Gastroesophageal sphincter (tissue), 4 donors: ENCODE measurements around the gene RAB36. TPM values are rescaled to one million over a fixed set of nuclear protein-coding genes. Genes with fewer than 3 reads are reported as not detected.
A peak's percentile ranks its signal among the peaks of the same experiment; 100 is the strongest.

Source experiments
- ATAC-seq: fragments of 150-250 bp; one replicate; pipeline ENCODE4 v1.9.1; 2016; ENCODE audit warnings: mild to moderate bottlenecking, moderate library complexity
- H3K27ac ChIP-seq, 4 donors: fragments of 200-600 bp; sonication (generic) in 3 of 4; 1 replicate in 3 of 4; 2 replicates in 1 of 4; pipeline ENCODE4 v1.5.1; 2016 to 2019
- H3K27me3 ChIP-seq: fragments of 200-600 bp; sonication (generic); one replicate; pipeline ENCODE4 v1.5.1; 2019
- H3K36me3 ChIP-seq, 2 donors: fragments of 200-600 bp; sonication (generic); one replicate each; pipeline ENCODE4 v1.5.1; 2019; ENCODE audit warnings: control low read depth in 1 of 2
- H3K4me1 ChIP-seq, 3 donors: fragments of 200-600 bp; sonication (generic); 1 replicate in 2 of 3; 2 replicates in 1 of 3; pipeline ENCODE4 v1.5.1; 2016 to 2019; ENCODE audit warnings: control low read depth in 2 of 3
- H3K4me3 ChIP-seq, 2 donors: fragments of 200-600 bp; sonication (generic); one replicate each; pipeline ENCODE4 v1.5.1; 2019; ENCODE audit warnings: mild to moderate bottlenecking in 1 of 2, moderate library complexity in 1 of 2
- H3K9me3 ChIP-seq, 3 donors: fragments of 200-600 bp; sonication (generic); one replicate each; pipeline ENCODE4 v1.5.1; 2017 to 2019; ENCODE audit warnings: control low read depth in 2 of 3
- EP300 ChIP-seq: sonication (generic); formaldehyde crosslinking; IDR thresholded peaks from one replicate; pipeline ENCODE4 v1.6.1; 2017; ENCODE audit warnings: antibody characterized with exemption, mild to moderate bottlenecking
- POLR2A ChIP-seq, 2 donors: fragments of 450-650 bp; IDR thresholded peaks; one replicate each; pipeline ENCODE4 v1.6.1; 2017; ENCODE audit warnings: antibody characterized with exemption in 2 of 2, mild to moderate bottlenecking in 2 of 2, moderate library complexity in 1 of 2
- POLR2AphosphoS5 ChIP-seq: sonication (generic); formaldehyde crosslinking; IDR thresholded peaks from one replicate; pipeline ENCODE4 v1.6.1; 2017; ENCODE audit warnings: antibody characterized with exemption
- WGBS, 2 donors: methylation state at CpG; one replicate each; pipeline ENCODE4 v1.1.5; 2018; ENCODE audit warnings: low coverage in 1 of 2; 5-methylcytosine and 5-hydroxymethylcytosine counted together
- total RNA-seq, 4 donors: library from RNA; depleted of rRNA; stranded (reverse); fragments of >200 nt; gene quantifications; one replicate each; pipeline ENCODE4 v1.1.0, GENCODE V29; 2016
- TF ChIP-seq, protein P1 (sequence below), 4 experiments: fragments of 200-600 bp in 2 of 4; fragments of 450-650 bp in 2 of 4; sonication (generic) in 1 of 4; IDR thresholded peaks; one replicate each; pipeline ENCODE4 v1.5.1; 2017 to 2019; ENCODE audit warnings: antibody characterized with exemption in 4 of 4, mild to moderate bottlenecking in 2 of 4, moderate library complexity in 2 of 4

RAB36 gene
- total RNA-seq, 4 donors from 2014 or later = 3.9 to 12.2 (median 6.7) TPM

DNA sequence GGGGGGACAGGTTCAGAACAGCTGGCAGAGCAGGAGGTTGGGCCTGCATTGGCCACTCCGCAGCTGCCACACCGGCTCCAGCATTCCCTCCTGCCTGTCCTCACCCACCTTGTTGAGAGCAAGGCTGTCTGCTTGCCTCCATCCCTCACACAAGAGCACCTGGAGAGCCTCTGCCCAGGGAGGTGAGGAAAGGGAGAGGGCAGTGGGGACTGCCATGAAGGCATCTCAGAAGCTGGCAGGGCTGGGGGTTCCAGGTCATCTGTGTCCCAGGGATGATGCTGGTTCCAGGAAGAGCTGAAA, 30.6 kb upstream of the RAB36 start:
- WGBS, 2 donors = no CpG with 5 or more reads among the region's 2 CpGs
- no peak for ATAC-seq
- H3K4me3 ChIP-seq = no peak overlapping the region
- no peak for TF ChIP-seq EP300
- TF ChIP-seq POLR2A (IDR thresholded peaks at IDR 0.05) = no peak
- TF ChIP-seq, protein P1, sequence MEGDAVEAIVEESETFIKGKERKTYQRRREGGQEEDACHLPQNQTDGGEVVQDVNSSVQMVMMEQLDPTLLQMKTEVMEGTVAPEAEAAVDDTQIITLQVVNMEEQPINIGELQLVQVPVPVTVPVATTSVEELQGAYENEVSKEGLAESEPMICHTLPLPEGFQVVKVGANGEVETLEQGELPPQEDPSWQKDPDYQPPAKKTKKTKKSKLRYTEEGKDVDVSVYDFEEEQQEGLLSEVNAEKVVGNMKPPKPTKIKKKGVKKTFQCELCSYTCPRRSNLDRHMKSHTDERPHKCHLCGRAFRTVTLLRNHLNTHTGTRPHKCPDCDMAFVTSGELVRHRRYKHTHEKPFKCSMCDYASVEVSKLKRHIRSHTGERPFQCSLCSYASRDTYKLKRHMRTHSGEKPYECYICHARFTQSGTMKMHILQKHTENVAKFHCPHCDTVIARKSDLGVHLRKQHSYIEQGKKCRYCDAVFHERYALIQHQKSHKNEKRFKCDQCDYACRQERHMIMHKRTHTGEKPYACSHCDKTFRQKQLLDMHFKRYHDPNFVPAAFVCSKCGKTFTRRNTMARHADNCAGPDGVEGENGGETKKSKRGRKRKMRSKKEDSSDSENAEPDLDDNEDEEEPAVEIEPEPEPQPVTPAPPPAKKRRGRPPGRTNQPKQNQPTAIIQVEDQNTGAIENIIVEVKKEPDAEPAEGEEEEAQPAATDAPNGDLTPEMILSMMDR (IDR thresholded peaks at IDR 0.05) = no peak
- no peak for TF ChIP-seq POLR2AphosphoS5
- H3K27ac ChIP-seq = no peak overlapping the region
- H3K4me1 ChIP-seq = peaks cover 0 to 13% (median 0%) of the 10 kb centered on the region in 3 donors
- peaks cover 0 to 16% of the 10 kb centered on the region in 2 donors for H3K36me3 ChIP-seq
- H3K9me3 ChIP-seq = no peaks in the 10 kb centered on the region
- H3K27me3 ChIP-seq = no peaks in the 10 kb centered on the region

DNA sequence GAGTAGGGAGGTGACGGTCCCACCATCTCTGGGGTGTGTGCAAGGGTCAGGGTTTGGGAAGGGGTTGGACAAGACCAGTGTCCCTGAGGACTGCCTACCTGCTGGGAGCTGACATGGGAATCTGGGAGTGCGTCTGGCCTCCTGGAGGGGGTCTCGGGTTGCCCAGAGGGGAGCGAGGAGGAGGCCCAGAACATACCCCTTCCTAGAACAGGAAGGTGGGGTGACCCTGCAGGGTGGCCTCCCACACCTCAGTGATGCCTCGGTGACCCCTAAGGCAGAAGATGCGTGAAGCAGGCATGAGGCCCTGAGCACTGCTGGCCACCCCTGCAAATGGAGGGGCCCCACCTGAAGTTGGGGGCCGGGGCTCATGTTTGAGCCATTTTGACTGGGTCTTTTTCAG, 29.9 kb upstream of the RAB36 start:
- Histone ChIP-seq H3K4me3 (no peak overlapping the region), H3K27me3 (no peaks in the 10 kb centered on the region), H3K9me3 (no peaks in the 10 kb centered on the region), H3K4me1 (peaks cover 0 to 13% (median 0%) of the 10 kb centered on the region in 3 donors), H3K36me3 (peaks cover 0 to 11% of the 10 kb centered on the region in 2 donors), H3K27ac (no peak overlapping the region)
- ATAC-seq = no peak
- TF ChIP-seq EP300 (no peak), POLR2AphosphoS5 (no peak), POLR2A (IDR thresholded peaks at IDR 0.05) (no peak)
- TF ChIP-seq, protein P1 (IDR thresholded peaks at IDR 0.05) = no peak
- 92% methylated on average over 2 of the region's 7 CpGs; no CpG with 5 or more reads in 1 of the 2 donors for WGBS, 2 donors

DNA sequence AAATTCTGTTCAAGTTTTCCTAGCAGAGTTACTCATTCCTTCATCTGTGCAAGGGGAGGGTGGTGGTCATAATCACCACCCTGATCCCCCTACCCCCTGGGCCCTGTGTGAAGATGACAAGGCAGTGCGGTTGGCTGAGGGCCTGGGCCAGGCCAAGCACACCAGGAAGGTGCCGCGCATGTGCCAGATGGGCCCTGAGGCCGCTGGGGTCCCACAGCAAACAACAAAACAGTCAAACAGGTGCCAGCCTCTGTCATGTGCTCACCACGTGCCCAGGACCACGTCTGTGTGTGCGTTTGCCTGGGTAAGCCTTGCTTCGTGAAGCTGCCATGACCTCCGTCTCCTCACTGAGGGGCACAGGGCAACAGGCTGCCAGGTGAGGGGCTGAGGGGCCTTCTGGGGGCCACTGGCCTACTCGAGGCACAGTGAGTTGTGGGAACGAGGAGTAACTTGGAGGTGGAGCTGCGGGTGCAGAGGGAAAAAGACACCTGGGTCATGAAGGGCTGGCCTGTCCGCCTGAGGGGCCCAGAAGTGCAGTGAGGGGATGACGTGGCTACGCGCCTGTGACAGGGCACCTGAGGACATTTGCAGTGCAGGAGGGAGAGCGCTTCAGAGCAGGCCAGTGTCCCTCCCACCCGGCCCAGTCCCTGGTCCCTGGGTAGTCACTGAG, 29.3 kb upstream of the RAB36 start:
- Histone ChIP-seq H3K27ac (no peak overlapping the region), H3K9me3 (no peaks in the 10 kb centered on the region), H3K27me3 (no peaks in the 10 kb centered on the region), H3K4me3 (no peak overlapping the region), H3K4me1 (peaks cover 0 to 13% (median 0%) of the 10 kb centered on the region in 3 donors), H3K36me3 (peaks cover 0 to 9% of the 10 kb centered on the region in 2 donors)
- WGBS, 2 donors = 92% methylated on average over 8 of the region's 18 CpGs; no CpG with 5 or more reads in 1 of the 2 donors
- TF ChIP-seq EP300 (no peak), POLR2A (IDR thresholded peaks at IDR 0.05) (no peak), POLR2AphosphoS5 (no peak)
- TF ChIP-seq, protein P1 (IDR thresholded peaks at IDR 0.05) = no peak
- no peak for ATAC-seq

DNA sequence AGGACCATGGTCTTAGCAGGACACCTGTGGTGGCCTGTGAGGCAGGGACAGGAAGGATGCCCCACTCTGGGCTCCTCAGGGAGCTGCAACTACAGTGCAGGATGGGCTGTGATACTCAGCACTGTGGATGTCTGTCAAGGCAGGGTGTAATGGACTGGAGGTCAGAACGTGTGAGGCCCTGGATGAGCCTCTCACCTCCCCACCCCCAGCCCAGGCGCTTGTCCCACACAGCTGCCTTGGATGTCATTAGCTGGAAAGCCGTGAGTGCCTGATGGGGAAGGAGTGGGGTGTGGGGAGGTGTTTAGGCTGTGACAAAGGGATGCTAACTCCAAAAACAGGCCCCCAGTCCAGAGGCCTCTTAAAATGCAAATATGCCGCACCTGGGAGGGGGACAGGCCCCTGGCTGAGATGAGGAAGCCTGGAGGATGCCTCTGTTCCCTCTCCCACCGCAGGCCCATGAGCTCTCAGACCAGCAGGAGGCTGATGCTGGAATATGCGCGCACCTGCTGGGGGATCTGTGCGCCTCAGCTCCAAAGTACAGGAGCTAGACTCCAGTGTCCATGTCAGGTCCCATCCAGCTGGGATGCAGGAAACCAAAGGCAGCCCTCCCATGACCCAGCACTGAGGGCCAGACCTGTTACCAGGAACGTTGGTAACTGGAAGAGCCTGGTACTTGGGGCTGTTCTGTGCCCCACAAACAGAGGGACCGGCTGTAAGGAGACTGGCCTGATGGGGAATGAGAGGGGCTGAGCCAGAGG, 28.6 kb upstream of the RAB36 start:
- Histone ChIP-seq H3K9me3 (no peaks in the 10 kb centered on the region), H3K4me3 (no peak overlapping the region), H3K4me1 (peaks cover 0 to 13% (median 0%) of the 10 kb centered on the region in 3 donors), H3K27me3 (no peaks in the 10 kb centered on the region), H3K27ac (no peak overlapping the region), H3K36me3 (peaks cover 0 to 9% of the 10 kb centered on the region in 2 donors)
- TF ChIP-seq, protein P1 (IDR thresholded peaks at IDR 0.05) = no peak
- no peak for TF ChIP-seq POLR2AphosphoS5
- ATAC-seq = peak; percentile 12
- 77% methylated on average over 3 of the region's 10 CpGs; no CpG with 5 or more reads in 1 of the 2 donors for whole genome bisulfite sequencing, 2 donors

DNA sequence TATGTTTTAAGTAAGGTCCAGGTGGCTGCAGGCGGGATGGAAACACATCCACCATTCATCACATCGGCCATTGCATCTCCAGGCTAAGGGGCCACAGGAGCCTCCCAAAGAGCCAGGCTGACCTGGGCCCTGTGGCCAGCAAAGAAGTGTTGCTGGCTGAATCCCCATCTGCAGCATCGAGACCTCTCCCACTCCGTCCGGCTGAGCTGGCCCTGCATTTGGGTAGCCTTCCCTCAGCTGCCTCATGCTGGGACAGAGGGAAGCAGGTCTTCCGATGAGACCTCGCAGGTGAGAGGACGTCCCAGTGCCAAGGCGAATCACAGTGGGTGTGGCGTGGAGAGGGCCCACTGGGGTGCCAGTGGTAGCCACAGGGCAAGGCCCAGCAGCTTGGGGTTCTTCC, 28.0 kb upstream of the RAB36 start:
- peaks cover 0 to 9% of the 10 kb centered on the region in 2 donors for H3K36me3 ChIP-seq
- ATAC-seq = no peak
- no peak overlapping the region for H3K4me3 ChIP-seq
- peaks cover 0 to 13% (median 0%) of the 10 kb centered on the region in 3 donors for H3K4me1 ChIP-seq
- WGBS, 2 donors = no CpG with 5 or more reads among the region's 10 CpGs
- no peaks in the 10 kb centered on the region for H3K9me3 ChIP-seq
- H3K27me3 ChIP-seq = no peaks in the 10 kb centered on the region
- TF ChIP-seq, protein P1 (IDR thresholded peaks at IDR 0.05) = no peak
- TF ChIP-seq POLR2AphosphoS5 (no peak), POLR2A (IDR thresholded peaks at IDR 0.05) (no peak), EP300 (no peak)
- no peak overlapping the region for H3K27ac ChIP-seq
